Endothelial cell (in vitro differentiated cells): ENCODE measurements around the gene MBD3. TPM values are rescaled to one million over a fixed set of nuclear protein-coding genes. Genes with fewer than 3 reads are reported as not detected.

Experiments
- DNase-seq: peaks from one replicate; pipeline ENCODE4 v3.0.0; 2021; ENCODE audit warnings: low spot score
- H3K27ac Mint-ChIP-seq: one replicate; pipeline ENCODE4 v1.8.0; 2021; ENCODE audit warnings: mixed read lengths, inconsistent platforms; ENCODE audit not compliant: unreplicated experiment
- H3K27me3 Mint-ChIP-seq: one replicate; pipeline ENCODE4 v1.8.0; 2021; ENCODE audit warnings: mild to moderate bottlenecking, moderate library complexity, mixed read lengths, inconsistent platforms; ENCODE audit not compliant: unreplicated experiment
- H3K36me3 Mint-ChIP-seq: one replicate; pipeline ENCODE4 v1.8.0; 2021; ENCODE audit warnings: mild to moderate bottlenecking, low read depth, mixed read lengths, inconsistent platforms; ENCODE audit not compliant: unreplicated experiment
- H3K4me1 Mint-ChIP-seq: one replicate; pipeline ENCODE4 v1.8.0; 2021; ENCODE audit warnings: mild to moderate bottlenecking, mixed read lengths, inconsistent platforms; ENCODE audit not compliant: unreplicated experiment
- H3K4me3 Mint-ChIP-seq: one replicate; pipeline ENCODE4 v1.8.0; 2021; ENCODE audit warnings: mild to moderate bottlenecking, mixed read lengths, inconsistent platforms; ENCODE audit not compliant: unreplicated experiment
- H3K9me3 Mint-ChIP-seq: one replicate; pipeline ENCODE4 v1.8.0; 2021; ENCODE audit warnings: mixed read lengths, inconsistent platforms; ENCODE audit not compliant: unreplicated experiment
- CTCF ChIP-seq: fragments of 200-600 bp; sonication (generic); IDR thresholded peaks from one replicate; pipeline ENCODE4 v1.5.0; 2021; ENCODE audit warnings: antibody characterized with exemption; ENCODE audit not compliant: unreplicated experiment
- total RNA-seq: library from RNA; stranded (reverse); fragmentation: NEBNext Ultra II Directional; extraction: Animal tissue kit (Norgen Biotek cat#: 25700); gene quantifications from one replicate; pipeline ENCODE4 v1.2.1, GENCODE V29; 2021; ENCODE audit not compliant: unreplicated experiment

Gene MBD3
- total RNA-seq, 1 donor from 2014 or later = 81.4 TPM

GRCh38 chr19:1526979-1527649, 65.6 kb downstream of the MBD3 start:
- no peaks in the 10 kb centered on the region for H3K9me3 Mint-ChIP-seq
- peaks cover 23% of the 10 kb centered on the region for H3K27me3 Mint-ChIP-seq
- H3K4me3 Mint-ChIP-seq = no peak overlapping the region
- no peak for TF ChIP-seq CTCF
- peaks cover 6% of the 10 kb centered on the region for H3K4me1 Mint-ChIP-seq
- peaks cover 7% of the 10 kb centered on the region for H3K36me3 Mint-ChIP-seq
- no peak for DNase-seq
- H3K27ac Mint-ChIP-seq = no peak overlapping the region

- Mint-ChIP-seq H3K4me3 (no peak overlapping the region), H3K36me3 (peaks cover 7% of the 10 kb centered on the region), H3K4me1 (peaks cover 6% of the 10 kb centered on the region), H3K9me3 (no peaks in the 10 kb centered on the region), H3K27me3 (peaks cover 23% of the 10 kb centered on the region), H3K27ac (no peak overlapping the region)
- TF ChIP-seq CTCF = no peak
- no peak for DNase-seq
Observed at GRCh38 chr19:1526066-1526778, 66.4 kb downstream of the MBD3 start.

GRCh38 chr19:1525343-1525742, 67.3 kb downstream of the MBD3 start:
- H3K4me1 Mint-ChIP-seq = peaks cover 6% of the 10 kb centered on the region
- H3K9me3 Mint-ChIP-seq = no peaks in the 10 kb centered on the region
- TF ChIP-seq CTCF = no peak
- DNase-seq = no peak
- H3K27ac Mint-ChIP-seq = no peak overlapping the region
- peaks cover 23% of the 10 kb centered on the region for H3K27me3 Mint-ChIP-seq
- H3K4me3 Mint-ChIP-seq = no peak overlapping the region
- H3K36me3 Mint-ChIP-seq = peaks cover 7% of the 10 kb centered on the region

GRCh38 chr19:1524972-1525325, 67.7 kb downstream of the MBD3 start:
- no peak overlapping the region for H3K4me3 Mint-ChIP-seq
- no peak for DNase-seq
- peaks cover 7% of the 10 kb centered on the region for H3K36me3 Mint-ChIP-seq
- peaks cover 20% of the 10 kb centered on the region for H3K27me3 Mint-ChIP-seq
- H3K4me1 Mint-ChIP-seq = peaks cover 6% of the 10 kb centered on the region
- no peaks in the 10 kb centered on the region for H3K9me3 Mint-ChIP-seq
- H3K27ac Mint-ChIP-seq = no peak overlapping the region
- TF ChIP-seq CTCF = no peak
